Loucy (cell line): Measurements from ENCODE around the gene COA1.

Experiments
- CTCF ChIP-seq: fragments of 200-600 bp; sonication (generic); conservative IDR thresholded peaks from 2 replicates; pipeline ENCODE4 v1.5.1; 2014; ENCODE audit warnings: mild to moderate bottlenecking, antibody characterized with exemption, low read length
- EZH2phosphoT487 ChIP-seq: fragments of 200-600 bp; IDR thresholded peaks from 2 replicates; pipeline ENCODE4 v1.6.1; 2018; ENCODE audit warnings: antibody characterized with exemption, mild to moderate bottlenecking, moderate library complexity, borderline replicate concordance

- no peak for TF ChIP-seq CTCF
- no peak for TF ChIP-seq EZH2phosphoT487
Measured at GRCh38 chr7:43749383-43749940, 20.1 kb upstream of the COA1 start.
